ENCODE measurements around the gene CLEC18B.
"Not testable (repeated sequence)": the region's sequence is repeated elsewhere in the genome, so short reads cannot be mapped to it uniquely, and the experiment has no call there.

DNA sequence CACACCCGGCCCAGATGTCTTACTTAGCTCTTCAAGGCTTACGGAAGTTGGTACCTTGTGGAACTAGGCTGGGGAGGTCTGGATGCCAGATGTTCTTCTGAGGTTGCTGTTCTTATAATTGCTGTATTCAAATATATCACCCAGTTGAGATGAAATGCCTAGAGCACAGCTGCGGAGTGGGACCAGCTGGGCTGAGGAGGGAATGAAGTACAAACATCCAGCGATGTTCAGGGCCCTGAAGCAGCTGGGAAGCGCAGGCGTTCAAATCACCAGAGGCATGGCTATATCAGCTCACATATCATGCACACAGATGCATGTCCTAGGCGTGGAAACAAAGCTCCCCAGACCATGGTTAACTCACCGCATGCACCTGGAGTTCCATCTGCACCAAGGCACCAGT is 7.2 kb upstream of the CLEC18B start:
- not testable (repeated sequence) for TF ChIP-seq POLR2AphosphoS5 (IDR thresholded peaks at IDR 0.05)
- TF ChIP-seq, protein P1, sequence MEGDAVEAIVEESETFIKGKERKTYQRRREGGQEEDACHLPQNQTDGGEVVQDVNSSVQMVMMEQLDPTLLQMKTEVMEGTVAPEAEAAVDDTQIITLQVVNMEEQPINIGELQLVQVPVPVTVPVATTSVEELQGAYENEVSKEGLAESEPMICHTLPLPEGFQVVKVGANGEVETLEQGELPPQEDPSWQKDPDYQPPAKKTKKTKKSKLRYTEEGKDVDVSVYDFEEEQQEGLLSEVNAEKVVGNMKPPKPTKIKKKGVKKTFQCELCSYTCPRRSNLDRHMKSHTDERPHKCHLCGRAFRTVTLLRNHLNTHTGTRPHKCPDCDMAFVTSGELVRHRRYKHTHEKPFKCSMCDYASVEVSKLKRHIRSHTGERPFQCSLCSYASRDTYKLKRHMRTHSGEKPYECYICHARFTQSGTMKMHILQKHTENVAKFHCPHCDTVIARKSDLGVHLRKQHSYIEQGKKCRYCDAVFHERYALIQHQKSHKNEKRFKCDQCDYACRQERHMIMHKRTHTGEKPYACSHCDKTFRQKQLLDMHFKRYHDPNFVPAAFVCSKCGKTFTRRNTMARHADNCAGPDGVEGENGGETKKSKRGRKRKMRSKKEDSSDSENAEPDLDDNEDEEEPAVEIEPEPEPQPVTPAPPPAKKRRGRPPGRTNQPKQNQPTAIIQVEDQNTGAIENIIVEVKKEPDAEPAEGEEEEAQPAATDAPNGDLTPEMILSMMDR (IDR thresholded peaks at IDR 0.05) = not testable (repeated sequence)

All from prostate gland (tissue), 2 donors.